T-helper 2 cell treated with Interferon-gamma antibody and Interleukin-4, amounts not matched to agents 5 μg/mL and 100 μg/mL, for 36 hours (primary cell): Measurements from ENCODE around the gene LZTS2.
A peak's percentile ranks its signal among the peaks of the same experiment; 100 is the strongest.

Experiments used
- DNase-seq: peaks from one replicate; pipeline ENCODE4 v3.0.0; 2021; ENCODE audit warnings: low spot score
- H3K27ac Mint-ChIP-seq: one replicate; pipeline ENCODE4 v1.8.0; 2021; ENCODE audit warnings: mild to moderate bottlenecking, mixed read lengths
- H3K27me3 Mint-ChIP-seq: one replicate; pipeline ENCODE4 v1.8.0; 2021; ENCODE audit warnings: low read depth, mixed read lengths
- H3K36me3 Mint-ChIP-seq: one replicate; pipeline ENCODE4 v1.8.0; 2021; ENCODE audit warnings: low read depth, mixed read lengths
- H3K4me1 Mint-ChIP-seq: one replicate; pipeline ENCODE4 v1.8.0; 2021; ENCODE audit warnings: low read depth, mixed read lengths
- H3K4me3 Mint-ChIP-seq: one replicate; pipeline ENCODE4 v1.8.0; 2022; ENCODE audit warnings: mild to moderate bottlenecking, moderate library complexity, mixed read lengths
- H3K9me3 Mint-ChIP-seq: one replicate; pipeline ENCODE4 v1.8.0; 2021; ENCODE audit warnings: mixed read lengths

Gene LZTS2

GRCh38 chr10:101010329-101010728 lies 10.7 kb downstream of the LZTS2 start:
- Mint-ChIP-seq H3K27me3 (no peaks in the 10 kb centered on the region), H3K9me3 (no peaks in the 10 kb centered on the region), H3K27ac (no peak overlapping the region), H3K36me3 (no peaks in the 10 kb centered on the region), H3K4me1 (peaks cover 12% of the 10 kb centered on the region), H3K4me3 (no peak overlapping the region)
- DNase-seq = no peak

- Mint-ChIP-seq H3K4me3 (no peak overlapping the region), H3K36me3 (no peaks in the 10 kb centered on the region), H3K27me3 (peaks cover 6% of the 10 kb centered on the region), H3K4me1 (peaks cover 12% of the 10 kb centered on the region), H3K27ac (no peak overlapping the region), H3K9me3 (no peaks in the 10 kb centered on the region)
- no peak for DNase-seq
Observed at GRCh38 chr10:101011517-101012423, 12.2 kb downstream of the LZTS2 start.

- peaks cover 12% of the 10 kb centered on the region for H3K4me1 Mint-ChIP-seq
- peak; percentile 75 for DNase-seq
- no peak overlapping the region for H3K4me3 Mint-ChIP-seq
- no peaks in the 10 kb centered on the region for H3K9me3 Mint-ChIP-seq
- H3K27ac Mint-ChIP-seq = no peak overlapping the region
- H3K27me3 Mint-ChIP-seq = peaks cover 14% of the 10 kb centered on the region
- no peaks in the 10 kb centered on the region for H3K36me3 Mint-ChIP-seq
Observed at GRCh38 chr10:101012525-101013364, 13.1 kb downstream of the LZTS2 start.

GRCh38 chr10:101013365-101013825 lies 13.8 kb downstream of the LZTS2 start:
- no peaks in the 10 kb centered on the region for H3K36me3 Mint-ChIP-seq
- H3K4me1 Mint-ChIP-seq = peaks cover 13% of the 10 kb centered on the region
- H3K27me3 Mint-ChIP-seq = peaks cover 19% of the 10 kb centered on the region
- no peak overlapping the region for H3K4me3 Mint-ChIP-seq
- H3K27ac Mint-ChIP-seq = no peak overlapping the region
- no peak for DNase-seq
- H3K9me3 Mint-ChIP-seq = no peaks in the 10 kb centered on the region

- H3K4me3 Mint-ChIP-seq = no peak overlapping the region
- peaks cover 22% of the 10 kb centered on the region for H3K27me3 Mint-ChIP-seq
- no peaks in the 10 kb centered on the region for H3K36me3 Mint-ChIP-seq
- peak; percentile 53 for DNase-seq
- peaks cover 16% of the 10 kb centered on the region for H3K4me1 Mint-ChIP-seq
- H3K27ac Mint-ChIP-seq = no peak overlapping the region
- H3K9me3 Mint-ChIP-seq = no peaks in the 10 kb centered on the region
Observed at GRCh38 chr10:101014230-101014884, 14.7 kb downstream of the LZTS2 start.

GRCh38 chr10:101014966-101015581 lies 15.5 kb downstream of the LZTS2 start:
- Mint-ChIP-seq H3K4me3 (no peak overlapping the region), H3K36me3 (no peaks in the 10 kb centered on the region), H3K4me1 (peaks cover 16% of the 10 kb centered on the region), H3K27ac (no peak overlapping the region), H3K27me3 (peaks cover 26% of the 10 kb centered on the region), H3K9me3 (no peaks in the 10 kb centered on the region)
- DNase-seq = peak; percentile 17

GRCh38 chr10:101015582-101015973 lies 16.0 kb downstream of the LZTS2 start:
- no peak overlapping the region for H3K4me3 Mint-ChIP-seq
- H3K9me3 Mint-ChIP-seq = no peaks in the 10 kb centered on the region
- peaks cover 26% of the 10 kb centered on the region for H3K27me3 Mint-ChIP-seq
- peaks cover 16% of the 10 kb centered on the region for H3K4me1 Mint-ChIP-seq
- no peak overlapping the region for H3K27ac Mint-ChIP-seq
- DNase-seq = no peak
- H3K36me3 Mint-ChIP-seq = no peaks in the 10 kb centered on the region

GRCh38 chr10:101016814-101017213 lies 17.2 kb downstream of the LZTS2 start:
- Mint-ChIP-seq H3K36me3 (no peaks in the 10 kb centered on the region), H3K27ac (no peak overlapping the region), H3K4me3 (no peak overlapping the region), H3K4me1 (peaks cover 16% of the 10 kb centered on the region), H3K27me3 (peaks cover 30% of the 10 kb centered on the region), H3K9me3 (no peaks in the 10 kb centered on the region)
- DNase-seq = no peak

GRCh38 chr10:101018118-101018599 lies 18.6 kb downstream of the LZTS2 start:
- no peak for DNase-seq
- Mint-ChIP-seq H3K4me3 (no peak overlapping the region), H3K36me3 (no peaks in the 10 kb centered on the region), H3K27ac (no peak overlapping the region), H3K4me1 (peaks cover 11% of the 10 kb centered on the region), H3K9me3 (no peaks in the 10 kb centered on the region), H3K27me3 (peaks cover 30% of the 10 kb centered on the region)

- peaks cover 9% of the 10 kb centered on the region for H3K4me1 Mint-ChIP-seq
- no peaks in the 10 kb centered on the region for H3K9me3 Mint-ChIP-seq
- DNase-seq = peak; percentile 81
- H3K27me3 Mint-ChIP-seq = peaks cover 30% of the 10 kb centered on the region
- no peak overlapping the region for H3K27ac Mint-ChIP-seq
- no peaks in the 10 kb centered on the region for H3K36me3 Mint-ChIP-seq
- no peak overlapping the region for H3K4me3 Mint-ChIP-seq
Observed at GRCh38 chr10:101018600-101019439, 19.2 kb downstream of the LZTS2 start.

GRCh38 chr10:101019440-101019703 lies 19.8 kb downstream of the LZTS2 start:
- no peaks in the 10 kb centered on the region for H3K9me3 Mint-ChIP-seq
- H3K27ac Mint-ChIP-seq = no peak overlapping the region
- H3K4me3 Mint-ChIP-seq = no peak overlapping the region
- no peaks in the 10 kb centered on the region for H3K36me3 Mint-ChIP-seq
- H3K4me1 Mint-ChIP-seq = peaks cover 6% of the 10 kb centered on the region
- DNase-seq = no peak
- peaks cover 30% of the 10 kb centered on the region for H3K27me3 Mint-ChIP-seq

- no peak for DNase-seq
- H3K36me3 Mint-ChIP-seq = no peaks in the 10 kb centered on the region
- H3K27me3 Mint-ChIP-seq = peaks cover 30% of the 10 kb centered on the region
- H3K9me3 Mint-ChIP-seq = no peaks in the 10 kb centered on the region
- no peak overlapping the region for H3K4me3 Mint-ChIP-seq
- no peak overlapping the region for H3K27ac Mint-ChIP-seq
- H3K4me1 Mint-ChIP-seq = peaks cover 4% of the 10 kb centered on the region
Observed at GRCh38 chr10:101020427-101021075, 20.9 kb downstream of the LZTS2 start.
